K562 (cell line): ENCODE data around the gene MRM2. TPM values are rescaled to one million over a fixed set of nuclear protein-coding genes. Genes with fewer than 3 reads are reported as not detected.

ENCODE experiments used
- ATAC-seq: fragments of 200-7000 bp; cut with Tn5 transposase; 3 replicates; pipeline ENCODE4 v1.9.1; 2020; ENCODE audit warnings: moderate library complexity
- BruUV-seq: library from RNA; stranded (reverse); fragments of 400-500 nt; replicated peaks from 2 replicates; lab custom pipeline; 2021; lab: Mats Ljungman, UMichigan
- CTCF ChIA-PET: fragments of 300-600 bp; formaldehyde crosslinking; extraction: SDS; loops from one replicate; lab custom pipeline; 2021; ENCODE audit warnings: low intra/inter-chr PET ratio; lab: Yijun Ruan, JAX
- POLR2A ChIA-PET: fragments of 300-600, 350-650 bp; sonication (Branson Sonifier 250); formaldehyde crosslinking; extraction: SDS; loops from one replicate; lab custom pipeline; 2021; ENCODE audit warnings: antibody characterized with exemption, inconsistent platforms; lab: Yijun Ruan, JAX
- DNase-seq, 4 experiments: peaks; one replicate each; pipeline versions ENCODE4 v3.0.0 to v3.0.0-alpha.2; 2011 to 2018; ENCODE audit warnings: low spot score in 3 of 4, mixed read lengths in 3 of 4; ENCODE audit errors: extremely low read depth in 1 of 4
- FAIRE-seq: peaks from 2 replicates; lab custom pipeline; 2011; peaks lifted over from hg19 to GRCh38; lab: Jason Lieb, UNC
- H2AFZ ChIP-seq: 2 replicates; pipeline ENCODE4 v1.6.0; 2011; ENCODE audit warnings: low read depth, low read length, control low read depth, inconsistent platforms
- H3K27ac ChIP-seq: fragments of 200-600 bp; 3 replicates; pipeline ENCODE4 v1.8.0; 2011; ENCODE audit warnings: low read depth, mild to moderate bottlenecking, control low read depth, inconsistent platforms, low read length, moderate library complexity, mixed read lengths; ENCODE audit errors: extremely low read depth
- H3K27me3 ChIP-seq, 2 experiments: fragments of 300-600 bp in 1 of 2; 2 replicates in 1 of 2; 3 replicates in 1 of 2; pipeline versions ENCODE4 v1.6.0 to v1.8.0; 2011; ENCODE audit warnings: inconsistent platforms in 2 of 2, low read length in 2 of 2, mild to moderate bottlenecking in 1 of 2, mixed read lengths in 1 of 2, moderate library complexity in 1 of 2; ENCODE audit not compliant: control insufficient read depth in 2 of 2, insufficient read depth in 2 of 2
- H3K36me3 ChIP-seq: fragments of 300-600 bp; 3 replicates; pipeline ENCODE4 v1.8.0; 2011; ENCODE audit warnings: mild to moderate bottlenecking, low read length, inconsistent platforms; ENCODE audit not compliant: control insufficient read depth, insufficient read depth
- H3K4me1 ChIP-seq, 2 experiments: fragments of 200-600 bp in 1 of 2; replicated peaks in 1 of 2; 2 replicates in 1 of 2; 3 replicates in 1 of 2; pipeline versions ENCODE4 v1.5.1 to v1.8.0; 2011; ENCODE audit warnings: inconsistent platforms in 2 of 2, low read length in 2 of 2, mild to moderate bottlenecking in 1 of 2, mixed read lengths in 1 of 2, moderate library complexity in 1 of 2; ENCODE audit not compliant: control insufficient read depth in 2 of 2, insufficient read depth in 2 of 2
- H3K4me2 ChIP-seq: 2 replicates; pipeline ENCODE4 v1.6.1; 2011; ENCODE audit warnings: low read length, control low read depth, inconsistent platforms, mixed read lengths; ENCODE audit not compliant: insufficient read depth
- H3K4me3 ChIP-seq: fragments of 200-600 bp; sonication (generic), shearing (Covaris generic); 2 replicates; pipeline ENCODE4 v1.5.1; 2016; ENCODE audit warnings: control low read depth, inconsistent platforms
- H3K79me2 ChIP-seq: fragments of 200-600 bp; 3 replicates; pipeline ENCODE4 v1.8.0; 2011; ENCODE audit warnings: low read length, inconsistent platforms; ENCODE audit not compliant: control insufficient read depth, insufficient read depth
- H3K9ac ChIP-seq, 2 experiments: 2 replicates each; pipeline versions ENCODE4 v1.6.0 to v1.6.1; 2011; ENCODE audit warnings: low read depth in 2 of 2, low read length in 2 of 2, control low read depth in 1 of 2, inconsistent platforms in 1 of 2, mild to moderate bottlenecking in 1 of 2, mixed read lengths in 1 of 2; ENCODE audit not compliant: insufficient read depth in 1 of 2
- H3K9me1 ChIP-seq: one replicate; pipeline ENCODE4 v1.6.0; 2011; ENCODE audit warnings: inconsistent platforms, mild to moderate bottlenecking, low read length, moderate library complexity; ENCODE audit not compliant: control insufficient read depth, insufficient read depth
- H3K9me3 ChIP-seq: replicated peaks from 2 replicates; pipeline ENCODE4 v1.5.1; 2011; ENCODE audit warnings: low read depth, low read length, inconsistent platforms; ENCODE audit not compliant: control insufficient read depth, insufficient read depth
- H4K20me1 ChIP-seq: replicated peaks from 2 replicates; pipeline ENCODE4 v1.6.1; 2011; ENCODE audit warnings: low read length, inconsistent platforms, mixed read lengths; ENCODE audit not compliant: control insufficient read depth, insufficient read depth
- COPS2 ChIP-seq: fragments of 450-650 bp; conservative IDR thresholded peaks from 2 replicates; pipeline ENCODE4 v1.6.1; 2016; ENCODE audit warnings: mild to moderate bottlenecking, moderate library complexity
- GTF2A2 ChIP-seq: IDR thresholded peaks from 2 replicates; pipeline ENCODE4 v1.6.1; 2016; ENCODE audit warnings: mild to moderate bottlenecking, missing genetic modification characterization, missing compliant biosample characterization
- SIN3A ChIP-seq, 2 experiments: fragments of 150-350 bp in 1 of 2; IDR thresholded peaks; 2 replicates each; pipeline ENCODE4 v1.6.1; 2011 to 2016; ENCODE audit warnings: borderline replicate concordance in 2 of 2, low read depth in 2 of 2, low read length in 2 of 2, mild to moderate bottlenecking in 2 of 2, moderate library complexity in 2 of 2; ENCODE audit not compliant: control insufficient read depth in 1 of 2
- SRSF3 ChIP-seq: fragments of 200-400 bp; formaldehyde crosslinking; IDR thresholded peaks from 2 replicates; pipeline ENCODE4 v1.6.1; 2016; ENCODE audit warnings: mild to moderate bottlenecking, low read length, moderate library complexity; ENCODE audit not compliant: insufficient read depth
- XRCC5 ChIP-seq: fragments of 200-400 bp; formaldehyde crosslinking; IDR thresholded peaks from 2 replicates; pipeline ENCODE4 v1.6.1; 2017; ENCODE audit warnings: low read depth, mild to moderate bottlenecking, low read length
- YBX1 ChIP-seq: fragments of 450-650 bp; IDR thresholded peaks from 2 replicates; pipeline ENCODE4 v1.7.1; 2016; ENCODE audit warnings: mild to moderate bottlenecking
- ZNF197 ChIP-seq: fragments of 200-800 bp; sonication (Bioruptor generic); IDR thresholded peaks from 2 replicates; pipeline ENCODE4 v1.6.1; 2016; ENCODE audit warnings: low read depth, missing genetic modification characterization, missing compliant biosample characterization
- WGBS: fragments of 100-300 bp; shearing (Covaris generic); methylation state at CpG from one replicate; pipeline ENCODE4 v1.1.6; 2016; ENCODE audit warnings: low coverage, mixed read lengths; ENCODE audit not compliant: insufficient coverage; ENCODE audit errors: missing lambda C conversion rate; 5-methylcytosine and 5-hydroxymethylcytosine counted together
- in situ Hi-C: fragments of 300-500 bp; cut with MboI; formaldehyde crosslinking; loops from 4 replicates; pipeline ENCODE4 v1.15.0; 2018; ENCODE audit warnings: inconsistent platforms, mixed read lengths
- intact Hi-C: fragments of 100-400 bp; cut with micrococcal nuclease; formaldehyde crosslinking; loops from 2 replicates; pipeline ENCODE4 v1.14.2; 2022
- polyA plus RNA-seq, 8 experiments: library from polyadenylated mRNA; depleted of rRNA in 4 of 8; stranded (reverse) in 5 of 8; unstranded in 3 of 8; fragments of >200 nt; fragmentation: Nextera tagmentation in 2 of 8; fragmentation: Illumina TruSeq in 1 of 8; extraction: Ambion mirVana in 2 of 8; extraction: Trizol in 1 of 8; gene quantifications; 2 replicates each; pipeline versions ENCODE4 v1.2.1 to v1.2.3, GENCODE V29; 2011 to 2014; ENCODE audit warnings: inconsistent platforms in 1 of 8, missing spikeins in 1 of 8
- total RNA-seq, 7 experiments: library from RNA; depleted of rRNA in 6 of 7; stranded (reverse); fragments of >200 nt in 6 of 7; fragmentation: Illumina TruSeq in 2 of 7; extraction: Trizol in 2 of 7; gene quantifications; 2 replicates each; pipeline versions ENCODE4 v1.2.1 to v1.2.3, GENCODE V29; 2011 to 2021; ENCODE audit warnings: low replicate concordance in 1 of 7

MRM2 gene
- total and polyA plus RNA-seq, 9 of the 15 experiments (the other 6 are each of a cell fraction or from before 2014, with no cell fraction given), result 32.4 to 116 (median 50.5) TPM

DNA sequence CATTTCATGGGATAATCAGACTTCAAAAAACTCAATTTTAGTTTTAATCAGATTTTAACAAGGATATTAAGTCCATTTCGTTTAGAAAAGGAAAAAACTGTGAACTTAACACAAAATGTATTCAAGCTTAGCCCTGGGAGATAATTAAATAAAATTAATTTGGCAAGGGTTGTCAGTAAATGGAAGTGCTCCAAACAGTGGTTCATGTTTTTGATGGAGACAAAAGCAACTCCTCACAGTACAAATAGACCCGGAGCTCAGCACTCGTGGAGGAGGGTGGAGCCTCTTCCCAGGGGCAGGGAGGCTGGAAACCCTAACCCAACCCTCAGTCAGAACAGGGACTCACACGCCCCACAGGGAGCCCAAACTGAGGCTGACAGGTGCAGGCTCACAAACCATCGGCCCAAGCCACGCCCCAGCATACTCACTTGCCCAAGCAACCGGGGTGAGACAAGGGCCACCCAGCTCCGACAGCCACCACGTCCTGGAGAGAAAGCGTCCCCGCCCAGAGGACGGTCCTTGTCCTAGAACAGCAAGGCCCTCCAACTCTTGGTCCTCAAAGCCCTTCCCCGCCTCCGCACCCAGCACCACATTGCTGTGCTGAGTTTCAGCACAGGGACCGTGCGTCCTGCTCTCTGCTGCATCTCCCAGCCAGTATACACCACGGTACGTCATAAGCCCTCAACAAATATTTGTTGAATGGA lies 49.0 kb downstream of the MRM2 start:
- Histone ChIP-seq H3K36me3 (peaks cover 36% of the 10 kb centered on the region; the same call in 2 of the 3 replicates), H3K9me1 (no peaks in the 10 kb centered on the region), H3K4me1 (peaks cover 0 to 13% of the 10 kb centered on the region in 2 experiments; a peak in 2 of 5 replicates), H3K79me2 (no peaks in the 10 kb centered on the region), H3K4me3 (no peak overlapping the region), H2AFZ (no peak overlapping the region), H3K27ac (no peak overlapping the region), H3K4me2 (no peak overlapping the region), H3K27me3 (no peaks in the 10 kb centered on the region), H3K9me3 (no peaks in the 10 kb centered on the region), H4K20me1 (no peaks in the 10 kb centered on the region), H3K9ac (no peak overlapping the region)
- ATAC-seq (no peak), FAIRE-seq (no peak), DNase-seq (no peak)
- TF ChIP-seq SIN3A (IDR thresholded peaks at IDR 0.05; ENCODE audit: borderline replicate concordance in 2 of 2, control insufficient read depth in 1 of 2, low read depth in 2 of 2, low read length in 2 of 2), result no peak
- no peak for TF ChIP-seq COPS2
- TF ChIP-seq XRCC5, result no peak
- no peak for TF ChIP-seq GTF2A2 (tag)
- TF ChIP-seq SRSF3, result no peak
- no peak for TF ChIP-seq ZNF197 (CRISPR knock-in tag)
- no peak for TF ChIP-seq YBX1
- CTCF ChIA-PET, result no interaction called here
- BruUV-seq, result no TSS peak
- 88% methylated on average over 13 of the region's 18 CpGs for WGBS
- POLR2A ChIA-PET, result interaction anchor here (1.4 kb wide), 1 partner anchor 12 kb away, joined by 3 read pairs; no protein-coding TSS in a partner anchor
- intact Hi-C loops (no loop called here), in situ Hi-C loops (no loop called here)
